Measurements from ENCODE around the gene HECTD4. TPM values are rescaled to one million over a fixed set of nuclear protein-coding genes. Genes with fewer than 3 reads are reported as not detected.

Gene HECTD4
- total and polyA plus RNA-seq, 4 experiments from 2014 or later: 0.75 to 61.3 (median 29.3) TPM

- Histone ChIP-seq H3K36me3 (ENCODE audit: insufficient read depth, low read length) (peaks cover 21% of the 10 kb centered on the region), H3K27ac (ENCODE audit: low read depth, low read length) (no peak overlapping the region), H3K27me3 (ENCODE audit: insufficient read depth, low read length) (no peaks in the 10 kb centered on the region), H3K4me3 (ENCODE audit: low read length in 2 of 2) (no peak overlapping the region), H3K4me1 (ENCODE audit: insufficient read depth, low read length) (no peaks in the 10 kb centered on the region), H3K9me3 (ENCODE audit: control insufficient read depth in 1 of 2, low read length in 2 of 2) (no peaks in the 10 kb centered on the region)
- Mint-ChIP-seq H3K36me3 (peaks cover 33 to 56% of the 10 kb centered on the region in 2 donors), H3K9me3 (no peaks in the 10 kb centered on the region), H3K4me1 (peaks cover 0 to 4% (median 1%) of the 10 kb centered on the region in 4 donors), H3K27me3 (no peaks in the 10 kb centered on the region), H3K27ac (no peak overlapping the region), H3K4me3 (no peak overlapping the region)
- no peak for DNase-seq
- intact Hi-C loops (cut with micrococcal nuclease): no loop called here
- CTCF ChIA-PET (ENCODE audit: partially characterized antibody): no interaction called here
- POLR2A ChIA-PET (ENCODE audit: partially characterized antibody): no interaction called here
Measured at GRCh38 chr12:112308652-112309051, 73.6 kb downstream of the HECTD4 start.

DNA sequence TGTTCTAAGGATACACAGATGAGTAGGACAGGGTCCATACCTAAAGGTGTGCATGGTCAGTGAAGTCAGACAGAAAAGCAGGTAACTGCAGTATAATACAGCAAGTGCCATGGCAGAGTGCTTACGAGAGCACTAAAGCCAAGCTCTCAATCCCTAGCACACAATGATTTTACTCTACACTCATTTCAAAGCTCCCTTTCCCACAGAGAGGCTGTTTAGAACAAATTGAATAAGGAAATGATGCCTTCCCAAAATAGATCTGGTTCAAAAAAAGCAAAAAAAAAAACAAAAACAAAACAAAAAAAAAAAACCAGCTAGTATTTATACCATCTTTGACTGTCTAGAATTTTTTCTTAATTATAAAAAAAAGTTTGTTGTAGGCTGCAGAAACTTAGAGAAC, 74.1 kb downstream of the HECTD4 start:
- POLR2A ChIA-PET (ENCODE audit: partially characterized antibody): no interaction called here
- Mint-ChIP-seq H3K27ac (no peak overlapping the region), H3K36me3 (peaks cover 37 to 57% of the 10 kb centered on the region in 2 donors), H3K9me3 (no peaks in the 10 kb centered on the region), H3K4me1 (peaks cover 2 to 7% (median 4%) of the 10 kb centered on the region in 4 donors), H3K4me3 (no peak overlapping the region), H3K27me3 (no peaks in the 10 kb centered on the region)
- H3K36me3 ChIP-seq (ENCODE audit: insufficient read depth, low read length): peaks cover 21% of the 10 kb centered on the region
- intact Hi-C loops (cut with micrococcal nuclease): no loop called here
- no peak for DNase-seq
- no peaks in the 10 kb centered on the region for H3K27me3 ChIP-seq (ENCODE audit: insufficient read depth, low read length)
- no peak overlapping the region for H3K27ac ChIP-seq (ENCODE audit: low read depth, low read length)
- H3K4me1 ChIP-seq (ENCODE audit: insufficient read depth, low read length): peaks cover 4% of the 10 kb centered on the region
- no peaks in the 10 kb centered on the region for H3K9me3 ChIP-seq (ENCODE audit: control insufficient read depth in 1 of 2, low read length in 2 of 2)
- CTCF ChIA-PET (ENCODE audit: partially characterized antibody): no interaction called here
- H3K4me3 ChIP-seq (ENCODE audit: low read length in 2 of 2): no peak overlapping the region

DNA sequence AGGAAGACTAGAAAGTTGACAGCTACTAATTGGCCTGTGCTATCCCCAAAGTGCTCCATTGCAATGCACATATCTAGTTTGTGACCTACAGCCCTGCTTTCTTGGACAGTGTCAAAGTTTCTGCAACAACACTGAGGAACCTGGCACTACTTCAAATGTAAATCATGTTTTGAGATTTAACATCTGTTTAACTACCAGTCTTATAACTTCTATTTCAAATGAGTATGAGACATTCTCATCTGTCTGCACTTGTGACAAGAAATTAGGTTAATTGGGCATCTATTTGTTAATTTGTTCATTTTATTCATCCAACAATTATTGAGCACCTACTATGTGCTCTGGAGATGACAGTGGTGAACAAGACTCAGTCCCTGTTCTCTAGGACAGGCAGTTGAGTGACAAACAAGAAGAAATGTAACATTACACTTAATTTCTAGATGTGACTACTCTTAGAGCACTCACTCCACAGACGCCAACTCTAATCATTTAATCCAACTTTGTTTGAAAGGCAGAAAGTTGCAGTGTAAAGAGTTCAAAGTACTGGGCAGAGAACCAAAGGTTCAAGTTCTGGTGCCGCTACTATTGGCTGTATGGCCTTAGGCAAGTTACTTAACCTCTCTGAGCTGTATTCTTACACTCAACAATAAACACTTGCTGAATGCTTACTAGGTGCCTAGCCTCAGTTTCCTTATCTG, 74.8 kb downstream of the HECTD4 start:
- ChIA-PET CTCF (ENCODE audit: partially characterized antibody) (no interaction called here), POLR2A (ENCODE audit: partially characterized antibody) (no interaction called here)
- H3K27ac Mint-ChIP-seq: no peak overlapping the region
- H3K27me3 Mint-ChIP-seq: no peaks in the 10 kb centered on the region
- no peaks in the 10 kb centered on the region for H3K9me3 ChIP-seq (ENCODE audit: control insufficient read depth in 1 of 2, low read length in 2 of 2)
- H3K4me3 ChIP-seq (ENCODE audit: low read length in 2 of 2): no peak overlapping the region
- no peak for DNase-seq
- no peak overlapping the region for H3K27ac ChIP-seq (ENCODE audit: low read depth, low read length)
- peaks cover 21% of the 10 kb centered on the region for H3K36me3 ChIP-seq (ENCODE audit: insufficient read depth, low read length)
- H3K9me3 Mint-ChIP-seq: no peaks in the 10 kb centered on the region
- H3K4me3 Mint-ChIP-seq: no peak overlapping the region
- H3K4me1 Mint-ChIP-seq: peaks cover 3 to 10% (median 7%) of the 10 kb centered on the region in 4 donors
- peaks cover 36 to 59% of the 10 kb centered on the region in 2 donors for H3K36me3 Mint-ChIP-seq
- H3K27me3 ChIP-seq (ENCODE audit: insufficient read depth, low read length): no peaks in the 10 kb centered on the region
- intact Hi-C loops (cut with micrococcal nuclease): no loop called here
- H3K4me1 ChIP-seq (ENCODE audit: insufficient read depth, low read length): peaks cover 9% of the 10 kb centered on the region

- no peaks in the 10 kb centered on the region for H3K9me3 Mint-ChIP-seq
- H3K4me1 Mint-ChIP-seq: peaks cover 3 to 10% (median 8%) of the 10 kb centered on the region in 4 donors
- Histone ChIP-seq H3K4me1 (ENCODE audit: insufficient read depth, low read length) (peaks cover 9% of the 10 kb centered on the region), H3K4me3 (ENCODE audit: low read length in 2 of 2) (no peak overlapping the region), H3K27ac (ENCODE audit: low read depth, low read length) (no peak overlapping the region), H3K27me3 (ENCODE audit: insufficient read depth, low read length) (no peaks in the 10 kb centered on the region), H3K36me3 (ENCODE audit: insufficient read depth, low read length) (peaks cover 18% of the 10 kb centered on the region), H3K9me3 (ENCODE audit: control insufficient read depth in 1 of 2, low read length in 2 of 2) (no peaks in the 10 kb centered on the region)
- no peaks in the 10 kb centered on the region for H3K27me3 Mint-ChIP-seq
- peaks cover 44 to 56% of the 10 kb centered on the region in 2 donors for H3K36me3 Mint-ChIP-seq
- ChIA-PET POLR2A (ENCODE audit: partially characterized antibody) (no interaction called here), CTCF (ENCODE audit: partially characterized antibody) (interaction anchor here (1.3 kb wide), 1 partner anchor 17 kb away, joined by 3 read pairs; no protein-coding TSS in a partner anchor)
- H3K4me3 Mint-ChIP-seq: no peak overlapping the region
- intact Hi-C loops (cut with micrococcal nuclease): no loop called here
- DNase-seq: no peak
- H3K27ac Mint-ChIP-seq: peak overlapping the region in 1 of 7 donors; percentile 20
Measured at GRCh38 chr12:112305951-112306350, 76.3 kb downstream of the HECTD4 start.

GRCh38 chr12:112304436-112304835, 77.8 kb downstream of the HECTD4 start:
- CTCF ChIA-PET (ENCODE audit: partially characterized antibody): no interaction called here
- peaks cover 3 to 10% (median 8%) of the 10 kb centered on the region in 4 donors for H3K4me1 Mint-ChIP-seq
- no peak for DNase-seq
- POLR2A ChIA-PET (ENCODE audit: partially characterized antibody): no interaction called here
- intact Hi-C loops (cut with micrococcal nuclease): no loop called here
- no peak overlapping the region for H3K4me3 Mint-ChIP-seq
- Histone ChIP-seq H3K27me3 (ENCODE audit: insufficient read depth, low read length) (no peaks in the 10 kb centered on the region), H3K27ac (ENCODE audit: low read depth, low read length) (no peak overlapping the region), H3K9me3 (ENCODE audit: control insufficient read depth in 1 of 2, low read length in 2 of 2) (no peaks in the 10 kb centered on the region), H3K36me3 (ENCODE audit: insufficient read depth, low read length) (peaks cover 18% of the 10 kb centered on the region), H3K4me1 (ENCODE audit: insufficient read depth, low read length) (peaks cover 9% of the 10 kb centered on the region), H3K4me3 (ENCODE audit: low read length in 2 of 2) (no peak overlapping the region)
- no peaks in the 10 kb centered on the region for H3K27me3 Mint-ChIP-seq
- peaks cover 43 to 57% of the 10 kb centered on the region in 2 donors for H3K36me3 Mint-ChIP-seq
- peak overlapping the region in 1 of 7 donors; percentile 31 for H3K27ac Mint-ChIP-seq
- H3K9me3 Mint-ChIP-seq: no peaks in the 10 kb centered on the region

GRCh38 chr12:112303799-112304198, 78.4 kb downstream of the HECTD4 start:
- Mint-ChIP-seq H3K36me3 (peaks cover 36 to 51% of the 10 kb centered on the region in 2 donors), H3K27me3 (no peaks in the 10 kb centered on the region), H3K4me1 (peaks cover 3 to 10% (median 8%) of the 10 kb centered on the region in 4 donors), H3K27ac (peak overlapping the region in 1 of 7 donors; percentile 74), H3K4me3 (no peak overlapping the region), H3K9me3 (no peaks in the 10 kb centered on the region)
- POLR2A ChIA-PET (ENCODE audit: partially characterized antibody): no interaction called here
- no peak for DNase-seq
- Histone ChIP-seq H3K4me1 (ENCODE audit: insufficient read depth, low read length) (peaks cover 9% of the 10 kb centered on the region), H3K36me3 (ENCODE audit: insufficient read depth, low read length) (peaks cover 18% of the 10 kb centered on the region), H3K27me3 (ENCODE audit: insufficient read depth, low read length) (no peaks in the 10 kb centered on the region), H3K4me3 (ENCODE audit: low read length in 2 of 2) (no peak overlapping the region), H3K27ac (ENCODE audit: low read depth, low read length) (no peak overlapping the region), H3K9me3 (ENCODE audit: control insufficient read depth in 1 of 2, low read length in 2 of 2) (no peaks in the 10 kb centered on the region)
- CTCF ChIA-PET (ENCODE audit: partially characterized antibody): no interaction called here
- intact Hi-C loops (cut with micrococcal nuclease): no loop called here

- Mint-ChIP-seq H3K4me1 (peaks cover 3 to 10% (median 8%) of the 10 kb centered on the region in 4 donors), H3K27me3 (no peaks in the 10 kb centered on the region), H3K4me3 (no peak overlapping the region), H3K27ac (peak overlapping the region; percentile 55 to 95 (median 74)), H3K36me3 (peaks cover 35 to 43% of the 10 kb centered on the region in 2 donors), H3K9me3 (no peaks in the 10 kb centered on the region)
- intact Hi-C loops (cut with micrococcal nuclease): no loop called here
- DNase-seq: peak; percentile 16 to 78 (median 40)
- Histone ChIP-seq H3K4me1 (ENCODE audit: insufficient read depth, low read length) (peaks cover 9% of the 10 kb centered on the region), H3K27ac (ENCODE audit: low read depth, low read length) (peak overlapping the region; percentile 25), H3K9me3 (ENCODE audit: control insufficient read depth in 1 of 2, low read length in 2 of 2) (no peaks in the 10 kb centered on the region), H3K36me3 (ENCODE audit: insufficient read depth, low read length) (peaks cover 16% of the 10 kb centered on the region), H3K27me3 (ENCODE audit: insufficient read depth, low read length) (no peaks in the 10 kb centered on the region), H3K4me3 (ENCODE audit: low read length in 2 of 2) (no peak overlapping the region)
- CTCF ChIA-PET (ENCODE audit: partially characterized antibody): interaction anchor here (0.7 kb wide), 1 partner anchor 827 kb away, joined by 3 read pairs; no protein-coding TSS in a partner anchor
- POLR2A ChIA-PET (ENCODE audit: partially characterized antibody): no interaction called here
Measured at GRCh38 chr12:112303004-112303403, 79.2 kb downstream of the HECTD4 start.

All from CD4-positive, alpha-beta memory T cell (primary cell).